Mammary epithelial cell (primary cell): ENCODE data around the gene AQP7.
"Not testable (repeated sequence)": the region's sequence is repeated elsewhere in the genome, so short reads cannot be mapped to it uniquely, and the experiment has no call there.

ENCODE experiments used
- EZH2 ChIP-seq: IDR thresholded peaks from 2 replicates; pipeline ENCODE4 v1.6.1; 2012; ENCODE audit warnings: low read length, inconsistent platforms, borderline replicate concordance
- TF ChIP-seq, protein P1 (sequence below), 2 donors: IDR thresholded peaks in 1 of 2; conservative IDR thresholded peaks in 1 of 2; 2 replicates each; pipeline ENCODE4 v1.5.1; 2011 to 2012; ENCODE audit warnings: inconsistent platforms in 2 of 2, low read length in 2 of 2, mild to moderate bottlenecking in 2 of 2, control low read depth in 1 of 2, low read depth in 1 of 2; ENCODE audit not compliant: insufficient read depth in 1 of 2; ENCODE audit errors: extremely low read depth in 1 of 2

DNA sequence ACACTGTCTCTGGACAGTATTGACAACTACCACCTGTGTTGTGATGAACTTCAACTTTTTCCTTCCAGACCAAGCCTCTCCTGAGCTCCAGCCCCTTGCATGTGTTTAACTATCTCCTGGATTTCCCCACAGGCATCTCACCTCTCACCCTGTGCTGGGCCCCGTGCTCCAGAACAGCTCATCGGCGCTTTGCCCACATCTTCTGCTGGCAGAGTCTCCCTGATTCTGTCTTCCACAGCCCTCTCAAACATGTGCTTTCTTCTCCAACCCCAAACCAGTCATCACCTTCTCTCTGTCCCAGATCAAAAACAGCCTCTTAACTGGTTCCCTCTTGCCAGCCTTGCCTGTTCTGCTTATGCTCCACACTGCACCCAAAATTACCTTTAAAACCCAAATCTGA lies 8.4 kb downstream of the AQP7 start:
- TF ChIP-seq, protein P1, sequence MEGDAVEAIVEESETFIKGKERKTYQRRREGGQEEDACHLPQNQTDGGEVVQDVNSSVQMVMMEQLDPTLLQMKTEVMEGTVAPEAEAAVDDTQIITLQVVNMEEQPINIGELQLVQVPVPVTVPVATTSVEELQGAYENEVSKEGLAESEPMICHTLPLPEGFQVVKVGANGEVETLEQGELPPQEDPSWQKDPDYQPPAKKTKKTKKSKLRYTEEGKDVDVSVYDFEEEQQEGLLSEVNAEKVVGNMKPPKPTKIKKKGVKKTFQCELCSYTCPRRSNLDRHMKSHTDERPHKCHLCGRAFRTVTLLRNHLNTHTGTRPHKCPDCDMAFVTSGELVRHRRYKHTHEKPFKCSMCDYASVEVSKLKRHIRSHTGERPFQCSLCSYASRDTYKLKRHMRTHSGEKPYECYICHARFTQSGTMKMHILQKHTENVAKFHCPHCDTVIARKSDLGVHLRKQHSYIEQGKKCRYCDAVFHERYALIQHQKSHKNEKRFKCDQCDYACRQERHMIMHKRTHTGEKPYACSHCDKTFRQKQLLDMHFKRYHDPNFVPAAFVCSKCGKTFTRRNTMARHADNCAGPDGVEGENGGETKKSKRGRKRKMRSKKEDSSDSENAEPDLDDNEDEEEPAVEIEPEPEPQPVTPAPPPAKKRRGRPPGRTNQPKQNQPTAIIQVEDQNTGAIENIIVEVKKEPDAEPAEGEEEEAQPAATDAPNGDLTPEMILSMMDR (conservative IDR thresholded peaks at IDR 0.05 in 1 of 2, IDR thresholded peaks at IDR 0.05 in 1 of 2; ENCODE audit: extremely low read depth in 1 of 2, insufficient read depth in 1 of 2, low read depth in 1 of 2, low read length in 2 of 2) = not testable (repeated sequence)
- TF ChIP-seq EZH2 = not testable (repeated sequence)
